Sigmoid colon (tissue), 7 donors: ENCODE measurements around the gene SDR42E1. TPM values are rescaled to one million over a fixed set of nuclear protein-coding genes. Genes with fewer than 3 reads are reported as not detected.

Experiments
- DNase-seq: peaks from one replicate; pipeline ENCODE4 v3.0.0-alpha.2; 2019
- H3K27ac ChIP-seq, 4 donors: fragments of 200-600 bp; sonication (generic); one replicate each; pipeline ENCODE4 v1.5.1; 2016 to 2019; ENCODE audit warnings: mild to moderate bottlenecking in 1 of 4
- H3K27me3 ChIP-seq, 3 donors: fragments of 200-600 bp; sonication (generic); one replicate each; pipeline ENCODE4 v1.5.1; 2019; ENCODE audit warnings: mild to moderate bottlenecking in 1 of 3
- H3K36me3 ChIP-seq, 4 donors: fragments of 200-600 bp; sonication (generic); one replicate each; pipeline ENCODE4 v1.5.1; 2016 to 2019
- H3K4me1 ChIP-seq, 4 donors: fragments of 200-600 bp; sonication (generic); one replicate each; pipeline ENCODE4 v1.5.1; 2017 to 2019
- H3K4me3 ChIP-seq, 4 donors: fragments of 200-600 bp; sonication (generic); one replicate each; pipeline ENCODE4 v1.5.1; 2017 to 2019; ENCODE audit warnings: mild to moderate bottlenecking in 2 of 4, moderate library complexity in 1 of 4
- H3K9me3 ChIP-seq, 4 donors: fragments of 200-600 bp in 3 of 4; sonication (generic) in 3 of 4; one replicate each; pipeline versions ENCODE4 v1.5.1 to v1.6.1; 2013 to 2019
- CTCF ChIP-seq, 4 experiments: fragments of 450-650 bp in 3 of 4; fragments of 200-600 bp in 1 of 4; IDR thresholded peaks; one replicate each; pipeline ENCODE4 v1.5.1; 2016 to 2019; ENCODE audit warnings: antibody characterized with exemption in 4 of 4, mild to moderate bottlenecking in 3 of 4, moderate library complexity in 2 of 4
- EP300 ChIP-seq, 4 donors: sonication (generic); formaldehyde crosslinking; IDR thresholded peaks; one replicate each; pipeline ENCODE4 v1.6.1; 2017; ENCODE audit warnings: antibody characterized with exemption in 4 of 4
- POLR2A ChIP-seq, 2 donors: fragments of 450-650 bp; IDR thresholded peaks; one replicate each; pipeline ENCODE4 v1.6.1; 2016; ENCODE audit warnings: antibody characterized with exemption in 2 of 2, mild to moderate bottlenecking in 2 of 2, moderate library complexity in 2 of 2
- POLR2AphosphoS5 ChIP-seq, 4 donors: sonication (generic); formaldehyde crosslinking; IDR thresholded peaks; one replicate each; pipeline ENCODE4 v1.6.1; 2017; ENCODE audit warnings: antibody characterized with exemption in 4 of 4
- WGBS, 2 donors: extraction: QIAGEN DNeasy Blood & Tissue Kit; methylation state at CpG; one replicate each; pipeline ENCODE4 v1.1.7; 2013; 5-methylcytosine and 5-hydroxymethylcytosine counted together
- intact Hi-C: fragments of 100-400 bp; cut with DNase I; formaldehyde crosslinking; loops from one replicate; pipeline ENCODE4 v1.15.1; 2023
- polyA plus RNA-seq, 3 donors: library from polyadenylated mRNA; stranded (reverse); fragments of 200-250 nt; gene quantifications; one replicate each; pipeline ENCODE4 v1.2.3, GENCODE V29; 2013
- total RNA-seq, 4 donors: library from RNA; depleted of rRNA; stranded (reverse); fragments of >200 nt; gene quantifications; one replicate each; pipeline ENCODE4 v1.1.0, GENCODE V29; 2016
- donor health status: healthy with polysubstance abuse.
- donor health status: Bipolar disorder and iron deficiency.
- donor health status: healthy.

The SDR42E1 gene
- total and polyA plus RNA-seq, 7 donors: 0.49 to 3.2 (median 1.7) TPM

- Histone ChIP-seq H3K27ac (no peak overlapping the region), H3K9me3 (no peaks in the 10 kb centered on the region), H3K4me1 (no peaks in the 10 kb centered on the region), H3K27me3 (no peaks in the 10 kb centered on the region), H3K36me3 (no peaks in the 10 kb centered on the region), H3K4me3 (no peak overlapping the region)
- 64 to 83% methylated on average over 7 of the region's 7 CpGs for WGBS, 2 donors
- intact Hi-C loops: no loop called here
- TF ChIP-seq POLR2AphosphoS5 (IDR thresholded peaks at IDR 0.05) (no peak), POLR2A (IDR thresholded peaks at IDR 0.05) (no peak), CTCF (IDR thresholded peaks at IDR 0.05) (no peak), EP300 (IDR thresholded peaks at IDR 0.05) (no peak)
- no peak for DNase-seq
Measured at GRCh38 chr16:82027629-82028064, 16.4 kb upstream of the SDR42E1 start.

- Histone ChIP-seq H3K27ac (no peak overlapping the region), H3K4me1 (no peaks in the 10 kb centered on the region), H3K4me3 (no peak overlapping the region), H3K36me3 (no peaks in the 10 kb centered on the region), H3K27me3 (no peaks in the 10 kb centered on the region), H3K9me3 (no peaks in the 10 kb centered on the region)
- intact Hi-C loops: no loop called here
- 86 to 92% methylated on average over 4 of the region's 4 CpGs for WGBS, 2 donors
- TF ChIP-seq EP300 (IDR thresholded peaks at IDR 0.05) (no peak), POLR2AphosphoS5 (IDR thresholded peaks at IDR 0.05) (no peak), CTCF (IDR thresholded peaks at IDR 0.05) (no peak), POLR2A (IDR thresholded peaks at IDR 0.05) (no peak)
- DNase-seq: no peak
Measured at GRCh38 chr16:82024883-82025282, 13.6 kb upstream of the SDR42E1 start.

GRCh38 chr16:82024316-82024715 is 13.0 kb upstream of the SDR42E1 start:
- Histone ChIP-seq H3K36me3 (no peaks in the 10 kb centered on the region), H3K27ac (no peak overlapping the region), H3K27me3 (no peaks in the 10 kb centered on the region), H3K4me3 (no peak overlapping the region), H3K4me1 (no peaks in the 10 kb centered on the region), H3K9me3 (no peaks in the 10 kb centered on the region)
- TF ChIP-seq POLR2AphosphoS5 (IDR thresholded peaks at IDR 0.05): no peak
- TF ChIP-seq CTCF (IDR thresholded peaks at IDR 0.05): no peak
- TF ChIP-seq POLR2A (IDR thresholded peaks at IDR 0.05): no peak
- no peak for TF ChIP-seq EP300 (IDR thresholded peaks at IDR 0.05)
- intact Hi-C loops: no loop called here
- DNase-seq: no peak
- WGBS, 2 donors: 91 to 94% methylated on average over 1 of the region's 1 CpG

GRCh38 chr16:82023206-82023605 is 11.9 kb upstream of the SDR42E1 start:
- DNase-seq: no peak
- no peak for TF ChIP-seq CTCF (IDR thresholded peaks at IDR 0.05)
- no peak for TF ChIP-seq POLR2A (IDR thresholded peaks at IDR 0.05)
- no peak for TF ChIP-seq POLR2AphosphoS5 (IDR thresholded peaks at IDR 0.05)
- TF ChIP-seq EP300 (IDR thresholded peaks at IDR 0.05): no peak
- no peaks in the 10 kb centered on the region for H3K9me3 ChIP-seq
- WGBS, 2 donors: 83 to 89% methylated on average over 7 of the region's 7 CpGs
- no peaks in the 10 kb centered on the region for H3K36me3 ChIP-seq
- intact Hi-C loops: no loop called here
- H3K4me1 ChIP-seq: no peaks in the 10 kb centered on the region
- no peak overlapping the region for H3K27ac ChIP-seq
- H3K4me3 ChIP-seq: no peak overlapping the region
- no peaks in the 10 kb centered on the region for H3K27me3 ChIP-seq

GRCh38 chr16:82020051-82020450 is 8.8 kb upstream of the SDR42E1 start:
- Histone ChIP-seq H3K9me3 (peaks cover 0 to 3% (median 1%) of the 10 kb centered on the region in 4 donors), H3K27ac (no peak overlapping the region), H3K4me1 (no peaks in the 10 kb centered on the region), H3K27me3 (no peaks in the 10 kb centered on the region), H3K36me3 (no peaks in the 10 kb centered on the region), H3K4me3 (no peak overlapping the region)
- no peak for TF ChIP-seq POLR2AphosphoS5 (IDR thresholded peaks at IDR 0.05)
- TF ChIP-seq EP300 (IDR thresholded peaks at IDR 0.05): no peak
- no peak for TF ChIP-seq CTCF (IDR thresholded peaks at IDR 0.05)
- no peak for TF ChIP-seq POLR2A (IDR thresholded peaks at IDR 0.05)
- DNase-seq: no peak
- intact Hi-C loops: no loop called here
- WGBS, 2 donors: 82 to 87% methylated on average over 5 of the region's 5 CpGs
